ENCODE data around the gene MAGI1. TPM values are rescaled to one million over a fixed set of nuclear protein-coding genes. Genes with fewer than 3 reads are reported as not detected.

The MAGI1 gene
- total RNA-seq, 2 donors from 2014 or later, result 37.5 to 51.6 TPM

DNA sequence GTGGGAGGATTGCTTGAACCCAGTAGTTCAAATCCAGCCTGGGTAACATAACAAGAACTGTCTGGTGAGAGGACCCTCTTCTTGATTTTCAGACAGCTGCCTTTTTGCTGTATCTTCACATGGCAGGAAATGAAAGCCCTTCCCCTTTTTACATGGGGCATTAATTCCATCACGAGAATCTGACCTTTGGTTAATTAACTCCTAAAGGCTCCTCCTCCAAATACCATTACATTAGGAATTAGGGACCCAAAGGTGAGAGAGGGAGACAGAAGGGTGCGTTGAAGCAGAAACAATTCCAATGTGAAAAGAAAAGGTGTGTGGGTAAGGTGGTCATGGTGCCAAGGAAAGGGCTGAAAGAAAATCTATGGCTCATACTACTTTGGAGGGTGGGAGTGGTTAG lies 536.2 kb downstream of the MAGI1 start:
- no peak overlapping the region for H3K27ac ChIP-seq
- TF ChIP-seq POLR2AphosphoS5 (IDR thresholded peaks at IDR 0.05), result no peak
- TF ChIP-seq CTCF (IDR thresholded peaks at IDR 0.05), result no peak
- TF ChIP-seq POLR2A (IDR thresholded peaks at IDR 0.05), result no peak
- no peaks in the 10 kb centered on the region for H3K27me3 ChIP-seq (replicated peaks; ENCODE audit: insufficient read depth)
- H3K9me3 ChIP-seq, result no peaks in the 10 kb centered on the region
- DNase-seq (ENCODE audit: low spot score), result no peak
- WGBS, result 98% methylated on average over 2 of the region's 2 CpGs
- no peaks in the 10 kb centered on the region for H3K36me3 ChIP-seq
- no peaks in the 10 kb centered on the region for H3K4me1 ChIP-seq (replicated peaks)
- intact Hi-C loops (cut with DNase I), result no loop called here
- no peak overlapping the region for H3K4me3 ChIP-seq

GRCh38 chr3:65500398-65501306 lies 538.1 kb downstream of the MAGI1 start:
- Histone ChIP-seq H3K36me3 (no peaks in the 10 kb centered on the region), H3K4me1 (replicated peaks) (no peaks in the 10 kb centered on the region), H3K4me3 (no peak overlapping the region), H3K27me3 (replicated peaks; ENCODE audit: insufficient read depth) (no peaks in the 10 kb centered on the region), H3K9me3 (no peaks in the 10 kb centered on the region), H3K27ac (no peak overlapping the region)
- 96% methylated on average over 6 of the region's 6 CpGs for WGBS
- TF ChIP-seq POLR2A (IDR thresholded peaks at IDR 0.05) (no peak), CTCF (IDR thresholded peaks at IDR 0.05) (no peak), POLR2AphosphoS5 (IDR thresholded peaks at IDR 0.05) (no peak)
- no peak for DNase-seq (ENCODE audit: low spot score)
- intact Hi-C loops (cut with DNase I), result no loop called here

- peaks cover 5% of the 10 kb centered on the region for H3K4me1 ChIP-seq (replicated peaks)
- H3K9me3 ChIP-seq, result no peaks in the 10 kb centered on the region
- no peak for DNase-seq (ENCODE audit: low spot score)
- 75% methylated on average over 8 of the region's 8 CpGs for WGBS
- intact Hi-C loops (cut with DNase I), result no loop called here
- H3K27me3 ChIP-seq (replicated peaks; ENCODE audit: insufficient read depth), result no peaks in the 10 kb centered on the region
- H3K36me3 ChIP-seq, result no peaks in the 10 kb centered on the region
- TF ChIP-seq CTCF (IDR thresholded peaks at IDR 0.05), result no peak
- no peak for TF ChIP-seq POLR2AphosphoS5 (IDR thresholded peaks at IDR 0.05)
- no peak for TF ChIP-seq POLR2A (IDR thresholded peaks at IDR 0.05)
- no peak overlapping the region for H3K27ac ChIP-seq
- H3K4me3 ChIP-seq, result no peak overlapping the region
Observed at GRCh38 chr3:65497846-65498245, 540.9 kb downstream of the MAGI1 start.

- H3K27me3 ChIP-seq (replicated peaks; ENCODE audit: insufficient read depth), result no peaks in the 10 kb centered on the region
- no peak overlapping the region for H3K27ac ChIP-seq
- intact Hi-C loops (cut with DNase I), result no loop called here
- no peaks in the 10 kb centered on the region for H3K36me3 ChIP-seq
- TF ChIP-seq POLR2A (IDR thresholded peaks at IDR 0.05) (no peak), CTCF (IDR thresholded peaks at IDR 0.05) (no peak), POLR2AphosphoS5 (IDR thresholded peaks at IDR 0.05) (no peak)
- no peaks in the 10 kb centered on the region for H3K9me3 ChIP-seq
- peaks cover 5% of the 10 kb centered on the region for H3K4me1 ChIP-seq (replicated peaks)
- 47% methylated on average over 2 of the region's 2 CpGs for WGBS
- H3K4me3 ChIP-seq, result no peak overlapping the region
- no peak for DNase-seq (ENCODE audit: low spot score)
Observed at GRCh38 chr3:65497236-65497635, 541.5 kb downstream of the MAGI1 start.

GRCh38 chr3:65493938-65494337 lies 544.8 kb downstream of the MAGI1 start:
- no peak for DNase-seq (ENCODE audit: low spot score)
- intact Hi-C loops (cut with DNase I), result no loop called here
- Histone ChIP-seq H3K4me1 (replicated peaks) (peaks cover 5% of the 10 kb centered on the region), H3K27me3 (replicated peaks; ENCODE audit: insufficient read depth) (no peaks in the 10 kb centered on the region), H3K36me3 (no peaks in the 10 kb centered on the region), H3K9me3 (no peaks in the 10 kb centered on the region), H3K4me3 (no peak overlapping the region), H3K27ac (no peak overlapping the region)
- 53% methylated on average over 7 of the region's 7 CpGs for WGBS
- TF ChIP-seq POLR2A (IDR thresholded peaks at IDR 0.05) (no peak), CTCF (IDR thresholded peaks at IDR 0.05) (no peak), POLR2AphosphoS5 (IDR thresholded peaks at IDR 0.05) (no peak)

Measured in prostate gland (tissue), 2 donors.